Small intestine (tissue), 7 donors: Measurements from ENCODE around the gene ATL2. TPM values are rescaled to one million over a fixed set of nuclear protein-coding genes. Genes with fewer than 3 reads are reported as not detected.

Experiments used
- DNase-seq, 2 donors: peaks; one replicate each; pipeline versions ENCODE4 v3.0.0 to v3.0.0-alpha.2; 2013
- FAIRE-seq: peaks from 2 replicates; lab custom pipeline; 2012; peaks lifted over from hg19 to GRCh38; lab: Jason Lieb, UNC
- H3K27ac ChIP-seq, 3 donors: one replicate each; pipeline ENCODE4 v1.5.1; 2013; ENCODE audit warnings: low read length in 2 of 3, mild to moderate bottlenecking in 2 of 3, control low read depth in 1 of 3, inconsistent platforms in 1 of 3, low read depth in 1 of 3, moderate library complexity in 1 of 3
- H3K27me3 ChIP-seq, 3 donors: one replicate each; pipeline ENCODE4 v1.6.1; 2013; ENCODE audit warnings: low read length in 3 of 3, inconsistent platforms in 1 of 3; ENCODE audit not compliant: control insufficient read depth in 3 of 3, insufficient read depth in 3 of 3
- H3K36me3 ChIP-seq, 3 donors: one replicate each; pipeline ENCODE4 v1.6.1; 2013; ENCODE audit warnings: low read length in 3 of 3, inconsistent platforms in 1 of 3, low read depth in 1 of 3, mild to moderate bottlenecking in 1 of 3, moderate library complexity in 1 of 3; ENCODE audit not compliant: control insufficient read depth in 3 of 3, insufficient read depth in 2 of 3
- H3K4me1 ChIP-seq, 3 donors: one replicate each; pipeline ENCODE4 v1.6.1; 2013; ENCODE audit warnings: low read length in 2 of 3, inconsistent platforms in 1 of 3, low read depth in 1 of 3, mild to moderate bottlenecking in 1 of 3, moderate library complexity in 1 of 3; ENCODE audit not compliant: control insufficient read depth in 3 of 3, insufficient read depth in 2 of 3
- H3K4me3 ChIP-seq, 3 donors: one replicate each; pipeline ENCODE4 v1.5.1; 2013; ENCODE audit warnings: low read length in 3 of 3, control low read depth in 1 of 3, inconsistent platforms in 1 of 3, low read depth in 1 of 3, mild to moderate bottlenecking in 1 of 3, moderate library complexity in 1 of 3
- H3K9me3 ChIP-seq, 2 donors: one replicate each; pipeline ENCODE4 v1.6.1; 2013; ENCODE audit warnings: low read depth in 1 of 2, low read length in 1 of 2; ENCODE audit not compliant: control insufficient read depth in 2 of 2, insufficient read depth in 1 of 2
- WGBS, 3 donors: extraction: QIAGEN DNeasy Blood & Tissue Kit; methylation state at CpG; one replicate each; pipeline ENCODE4 v1.1.7; 2013; 5-methylcytosine and 5-hydroxymethylcytosine counted together
- polyA plus RNA-seq, 4 donors: library from polyadenylated mRNA; stranded (reverse) in 3 of 4; unstranded in 1 of 4; fragments of 200-250 nt in 3 of 4; fragments of 120-200 nt in 1 of 4; gene quantifications; one replicate each; pipeline versions ENCODE4 v1.2.1 to v1.2.3, GENCODE V29; 2013
- donor health status: healthy with polysubstance abuse.
- donor health status: control.
- donor health status: control.
- donor health status: Bipolar disorder and iron deficiency.
- donor health status: healthy.

ATL2 gene
- polyA plus RNA-seq, 4 donors = 26.2 to 78.8 (median 34.5) TPM

DNA sequence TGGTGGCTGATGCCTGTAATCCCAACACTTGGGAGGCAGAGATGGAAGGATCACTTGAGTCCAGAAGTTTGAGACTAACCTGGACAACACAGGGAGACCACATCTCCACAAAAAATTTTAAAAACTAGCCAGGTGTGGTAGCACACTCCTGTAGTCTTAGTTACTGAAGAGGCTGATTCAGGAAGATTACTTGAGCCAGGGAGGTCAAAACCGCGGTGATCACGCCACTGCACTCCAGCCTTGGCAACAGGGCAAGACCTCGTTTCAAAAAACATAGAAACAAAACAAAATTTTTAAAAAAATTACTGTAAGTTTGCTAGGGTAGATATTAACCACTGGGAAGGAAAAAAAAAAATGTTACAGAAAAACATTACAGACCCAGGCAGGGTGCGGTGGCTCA, 5.8 kb downstream of the ATL2 start:
- H3K27ac ChIP-seq = no peak overlapping the region
- no peak for FAIRE-seq
- DNase-seq = no peak
- 82 to 90% (median 82%) methylated on average over 5 of the region's 5 CpGs for WGBS, 3 donors
- H3K27me3 ChIP-seq = no peaks in the 10 kb centered on the region
- H3K4me3 ChIP-seq = no peak overlapping the region
- H3K9me3 ChIP-seq = no peaks in the 10 kb centered on the region
- peaks cover 2 to 13% (median 3%) of the 10 kb centered on the region in 3 donors for H3K4me1 ChIP-seq
- peaks cover 0 to 9% (median 0%) of the 10 kb centered on the region in 3 donors for H3K36me3 ChIP-seq

DNA sequence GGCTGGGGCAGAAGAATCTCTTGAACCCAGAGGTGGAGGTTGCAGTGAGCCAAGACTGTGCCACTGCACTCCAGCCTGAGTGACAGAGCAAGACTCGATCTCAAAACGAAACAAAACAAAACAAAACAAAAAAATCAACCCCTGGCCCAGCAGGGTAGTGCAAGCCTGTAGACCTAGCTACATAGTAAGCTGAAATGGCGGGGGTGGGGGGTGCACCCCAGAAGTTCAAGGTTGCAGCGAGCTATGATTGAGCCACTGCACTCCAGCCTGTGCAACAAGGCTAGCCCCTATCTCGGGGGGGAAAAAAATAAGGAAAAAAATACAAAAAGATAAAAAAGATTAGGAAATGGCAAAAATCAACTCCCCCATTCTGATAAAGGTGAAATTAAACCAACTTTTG, 6.4 kb downstream of the ATL2 start:
- 90 to 94% (median 93%) methylated on average over 5 of the region's 5 CpGs for WGBS, 3 donors
- no peak for FAIRE-seq
- no peak overlapping the region for H3K27ac ChIP-seq

DNA sequence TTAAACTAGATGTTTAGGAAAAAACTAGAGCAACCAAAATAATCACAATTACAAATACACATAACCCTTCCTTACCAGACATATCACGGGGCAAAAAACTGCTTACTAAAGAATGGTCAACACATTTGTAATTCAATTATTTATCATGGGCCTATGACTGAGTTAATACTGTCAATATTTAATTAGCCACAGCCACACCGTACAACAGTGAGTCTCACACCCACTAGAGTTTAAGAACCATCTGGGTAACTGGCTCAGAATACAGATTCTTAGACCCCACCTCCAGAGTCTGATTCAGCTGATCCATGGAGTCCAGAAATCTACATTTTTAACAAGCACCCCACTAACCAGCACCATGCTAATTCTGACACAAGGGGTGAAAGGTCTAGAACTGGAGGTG, 14.8 kb downstream of the ATL2 start:
- 40 to 63% (median 59%) methylated on average over 2 of the region's 2 CpGs for WGBS, 3 donors
- peaks cover 0 to 4% of the 10 kb centered on the region in 2 donors for H3K9me3 ChIP-seq
- H3K27me3 ChIP-seq = no peaks in the 10 kb centered on the region
- no peak overlapping the region for H3K27ac ChIP-seq
- no peak overlapping the region for H3K4me3 ChIP-seq
- H3K36me3 ChIP-seq = peaks cover 0 to 14% (median 0%) of the 10 kb centered on the region in 3 donors
- H3K4me1 ChIP-seq = no peaks in the 10 kb centered on the region
- no peak for DNase-seq
- no peak for FAIRE-seq

More for the DNA sequence above, 6.4 kb downstream of the ATL2 start:
- H3K9me3 ChIP-seq = no peaks in the 10 kb centered on the region
- H3K4me3 ChIP-seq = no peak overlapping the region
- peaks cover 2 to 13% (median 3%) of the 10 kb centered on the region in 3 donors for H3K4me1 ChIP-seq
- no peaks in the 10 kb centered on the region for H3K27me3 ChIP-seq
- peaks cover 0 to 10% (median 0%) of the 10 kb centered on the region in 3 donors for H3K36me3 ChIP-seq
- no peak for DNase-seq

DNA sequence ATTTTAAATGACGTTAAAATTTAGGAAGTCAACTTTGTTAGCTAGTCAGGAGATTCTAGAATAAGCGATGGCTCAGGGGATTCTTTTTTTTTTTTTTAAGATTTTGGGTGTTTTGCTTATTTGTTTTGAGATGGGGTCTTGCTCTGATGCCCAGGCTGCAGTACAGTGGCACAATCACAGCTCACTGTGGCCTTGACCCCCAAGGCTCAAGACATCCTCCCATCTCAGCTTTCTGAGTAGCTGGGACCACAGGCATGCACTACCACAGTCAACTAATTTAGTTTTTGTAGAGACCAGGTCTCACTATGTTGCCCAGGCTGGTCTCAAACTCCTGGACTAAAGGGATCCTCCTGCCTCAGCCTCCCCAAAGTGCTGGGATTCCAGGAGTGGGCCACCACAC, 16.9 kb downstream of the ATL2 start:
- FAIRE-seq = no peak
- H3K4me1 ChIP-seq = no peaks in the 10 kb centered on the region
- H3K27ac ChIP-seq = no peak overlapping the region
- WGBS, 3 donors = 90 to 100% (median 99%) methylated on average over 2 of the region's 2 CpGs
- H3K27me3 ChIP-seq = no peaks in the 10 kb centered on the region
- H3K36me3 ChIP-seq = peaks cover 0 to 16% (median 0%) of the 10 kb centered on the region in 3 donors
- no peak overlapping the region for H3K4me3 ChIP-seq
- H3K9me3 ChIP-seq = peaks cover 0 to 4% of the 10 kb centered on the region in 2 donors
- no peak for DNase-seq

DNA sequence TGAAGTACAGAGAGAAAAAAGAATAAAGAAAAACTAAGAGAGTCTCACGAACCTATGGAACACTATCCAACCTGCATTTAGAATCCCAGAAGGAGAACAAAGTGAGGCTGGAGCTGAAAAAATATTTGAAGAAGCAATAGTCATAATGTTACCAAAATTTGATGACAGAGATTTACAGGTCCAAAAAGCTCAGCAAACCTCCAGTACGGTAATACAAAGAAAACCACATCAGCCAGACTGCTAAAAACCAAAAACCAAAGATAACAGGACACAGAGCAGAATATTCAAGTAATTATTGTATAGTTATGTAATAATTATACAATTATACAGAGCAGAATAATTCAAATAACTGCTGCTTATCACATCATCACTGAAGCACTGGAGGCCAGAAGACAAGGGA, 23.7 kb downstream of the ATL2 start:
- FAIRE-seq = no peak
- peaks cover 0 to 6% of the 10 kb centered on the region in 2 donors for H3K9me3 ChIP-seq
- H3K4me3 ChIP-seq = no peak overlapping the region
- DNase-seq = no peak
- H3K27me3 ChIP-seq = no peaks in the 10 kb centered on the region
- 77 to 92% (median 82%) methylated on average over 2 of the region's 2 CpGs for WGBS, 3 donors
- H3K36me3 ChIP-seq = peaks cover 0 to 22% (median 3%) of the 10 kb centered on the region in 3 donors
- no peaks in the 10 kb centered on the region for H3K4me1 ChIP-seq
- no peak overlapping the region for H3K27ac ChIP-seq

DNA sequence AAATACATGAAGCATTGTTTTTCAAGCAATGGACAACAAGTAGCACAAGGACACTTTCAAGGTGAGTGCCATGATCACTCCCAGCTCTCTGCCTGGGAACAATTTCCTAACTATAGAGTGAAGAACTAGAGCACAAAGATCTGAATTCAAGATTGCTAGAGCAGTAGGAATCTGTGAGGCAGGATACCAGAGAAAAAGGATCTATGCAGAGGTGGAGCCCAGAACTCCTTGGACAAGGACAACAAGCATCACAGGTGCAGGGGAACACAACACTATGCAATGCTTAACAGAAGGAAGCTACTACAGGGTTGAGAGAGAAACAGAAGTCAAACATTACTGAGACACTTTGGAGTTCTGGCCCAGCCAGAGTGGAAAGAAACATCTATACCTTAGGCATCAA, 24.7 kb downstream of the ATL2 start:
- Histone ChIP-seq H3K4me3 (no peak overlapping the region), H3K9me3 (peaks cover 0 to 4% of the 10 kb centered on the region in 2 donors), H3K27me3 (no peaks in the 10 kb centered on the region), H3K27ac (no peak overlapping the region), H3K36me3 (peaks cover 0 to 26% (median 3%) of the 10 kb centered on the region in 3 donors), H3K4me1 (no peaks in the 10 kb centered on the region)
- FAIRE-seq (no peak), DNase-seq (no peak)

DNA sequence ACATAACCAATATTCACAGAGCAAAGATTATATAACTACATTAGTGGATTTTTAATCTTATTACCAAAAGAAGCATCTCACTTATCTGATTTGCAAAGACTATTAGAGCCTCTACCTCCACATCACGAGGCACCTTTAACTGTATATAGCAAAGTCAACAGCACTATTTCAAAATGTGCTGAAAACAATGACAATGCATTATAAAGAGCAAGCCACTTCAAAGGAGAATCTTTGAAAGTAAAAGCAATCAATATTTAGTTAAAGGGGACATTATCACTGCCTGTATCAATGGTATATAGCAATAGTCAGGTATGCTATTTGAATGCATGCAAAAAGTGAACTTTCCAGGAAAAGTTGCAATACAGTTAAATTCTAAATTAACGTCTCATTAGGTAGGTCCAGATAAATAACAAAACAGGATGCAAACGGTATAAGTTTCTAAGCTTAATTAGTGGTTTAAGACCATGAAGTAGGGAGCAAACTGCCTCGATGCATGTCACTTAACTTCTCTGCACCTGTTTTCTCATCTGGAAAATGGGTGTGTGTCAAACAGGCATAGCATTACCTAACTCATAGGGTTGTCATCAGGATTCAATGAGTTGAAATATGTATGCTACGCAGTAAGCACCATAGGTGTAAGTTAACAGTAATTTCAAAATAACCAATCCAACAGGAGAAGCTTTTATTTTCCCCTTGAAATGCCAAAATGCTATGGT, 31.6 kb downstream of the ATL2 start:
- 92 to 94% (median 93%) methylated on average over 5 of the region's 5 CpGs for WGBS, 3 donors
- no peak overlapping the region for H3K27ac ChIP-seq
- no peak for DNase-seq
- no peak overlapping the region for H3K4me3 ChIP-seq
- no peaks in the 10 kb centered on the region for H3K27me3 ChIP-seq
- H3K36me3 ChIP-seq = peaks cover 2 to 17% (median 10%) of the 10 kb centered on the region in 3 donors
- H3K9me3 ChIP-seq = no peaks in the 10 kb centered on the region
- no peaks in the 10 kb centered on the region for H3K4me1 ChIP-seq
- FAIRE-seq = no peak

DNA sequence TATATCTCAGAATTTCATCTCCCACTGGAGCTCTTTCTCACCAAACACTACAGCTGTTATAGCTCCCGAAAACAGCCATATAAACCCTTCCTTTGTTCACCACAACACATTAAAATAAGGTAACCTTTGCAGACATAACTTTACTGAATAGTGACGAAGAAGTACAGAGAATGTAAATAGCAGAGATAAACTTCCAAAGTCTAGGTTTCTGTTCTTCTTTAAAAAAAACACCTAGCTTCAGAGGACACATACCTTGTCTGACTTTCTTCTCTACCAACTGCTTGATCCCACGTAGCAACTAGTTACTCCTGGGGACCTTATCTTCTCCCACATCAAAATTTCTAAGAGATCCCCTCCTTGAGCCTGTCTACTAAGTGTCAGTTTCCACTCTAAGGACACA, 32.3 kb downstream of the ATL2 start:
- H3K36me3 ChIP-seq = peaks cover 2 to 18% (median 8%) of the 10 kb centered on the region in 3 donors
- no peak overlapping the region for H3K27ac ChIP-seq
- H3K4me3 ChIP-seq = no peak overlapping the region
- WGBS, 3 donors = 87 to 92% (median 88%) methylated on average over 3 of the region's 3 CpGs
- no peaks in the 10 kb centered on the region for H3K4me1 ChIP-seq
- H3K9me3 ChIP-seq = no peaks in the 10 kb centered on the region
- DNase-seq (no peak), FAIRE-seq (no peak)
- no peaks in the 10 kb centered on the region for H3K27me3 ChIP-seq
